ENCODE data around the gene EVL. TPM values are rescaled to one million over a fixed set of nuclear protein-coding genes. Genes with fewer than 3 reads are reported as not detected.
A peak's percentile ranks its signal among the peaks of the same experiment; 100 is the strongest.

The EVL gene
- total and polyA plus RNA-seq, 3 donors from 2014 or later = 87.4 to 96.8 (median 91.7) TPM

GRCh38 chr14:100019156-100019744, 46.0 kb upstream of the EVL start:
- no peak for TF ChIP-seq CTCF (IDR thresholded peaks at IDR 0.05)
- TF ChIP-seq POLR2A (IDR thresholded peaks at IDR 0.05) = no peak
- Histone ChIP-seq H3K4me3 (no peak overlapping the region), H3K4me1 (peaks cover 6% of the 10 kb centered on the region), H3K9me3 (no peaks in the 10 kb centered on the region), H3K27ac (no peak overlapping the region), H3K27me3 (no peaks in the 10 kb centered on the region), H3K36me3 (ENCODE audit: low read depth, missing control alignments) (no peaks in the 10 kb centered on the region)
- intact Hi-C loops (cut with DNase I; ENCODE audit: low total_unique reads) = no loop called here
- 81 to 88% methylated on average over 8 of the region's 8 CpGs for WGBS, 2 donors
- DNase-seq = no peak

- Histone ChIP-seq H3K4me1 (peaks cover 6% of the 10 kb centered on the region), H3K27ac (no peak overlapping the region)
- 84 to 85% methylated on average over 7 of the region's 7 CpGs for WGBS, 2 donors
Observed at GRCh38 chr14:100020629-100021028, 44.6 kb upstream of the EVL start.

GRCh38 chr14:100022772-100023451, 42.3 kb upstream of the EVL start:
- DNase-seq = no peak
- Histone ChIP-seq H3K36me3 (ENCODE audit: low read depth, missing control alignments) (no peaks in the 10 kb centered on the region), H3K9me3 (no peaks in the 10 kb centered on the region), H3K27ac (no peak overlapping the region), H3K4me1 (peaks cover 6% of the 10 kb centered on the region), H3K27me3 (no peaks in the 10 kb centered on the region), H3K4me3 (no peak overlapping the region)
- 81 to 87% methylated on average over 11 to 12 of the region's 12 CpGs for WGBS, 2 donors
- intact Hi-C loops (cut with DNase I; ENCODE audit: low total_unique reads) = no loop called here
- TF ChIP-seq POLR2A (IDR thresholded peaks at IDR 0.05) = no peak
- no peak for TF ChIP-seq CTCF (IDR thresholded peaks at IDR 0.05)

More at GRCh38 chr14:100020629-100021028, 44.6 kb upstream of the EVL start:
- intact Hi-C loops (cut with DNase I; ENCODE audit: low total_unique reads) = no loop called here
- TF ChIP-seq CTCF (IDR thresholded peaks at IDR 0.05) (no peak), POLR2A (IDR thresholded peaks at IDR 0.05) (no peak)
- Histone ChIP-seq H3K4me3 (no peak overlapping the region), H3K9me3 (no peaks in the 10 kb centered on the region), H3K36me3 (ENCODE audit: low read depth, missing control alignments) (no peaks in the 10 kb centered on the region), H3K27me3 (no peaks in the 10 kb centered on the region)
- DNase-seq = no peak

- Histone ChIP-seq H3K9me3 (no peaks in the 10 kb centered on the region), H3K4me1 (peaks cover under 1% of the 10 kb centered on the region), H3K4me3 (no peak overlapping the region), H3K36me3 (ENCODE audit: low read depth, missing control alignments) (no peaks in the 10 kb centered on the region), H3K27ac (no peak overlapping the region), H3K27me3 (no peaks in the 10 kb centered on the region)
- peak; percentile 30 for DNase-seq
- TF ChIP-seq CTCF (IDR thresholded peaks at IDR 0.05) (no peak), POLR2A (IDR thresholded peaks at IDR 0.05) (no peak)
- intact Hi-C loops (cut with DNase I; ENCODE audit: low total_unique reads) = no loop called here
- WGBS, 2 donors = 61 to 65% methylated on average over 1 of the region's 1 CpG
Observed at GRCh38 chr14:100025111-100025510, 40.1 kb upstream of the EVL start.

All from testis (tissue), 3 donors.